ENCODE measurements around the gene ZNF281. TPM values are rescaled to one million over a fixed set of nuclear protein-coding genes. Genes with fewer than 3 reads are reported as not detected.
"Not testable (repeated sequence)": the region's sequence is repeated elsewhere in the genome, so short reads cannot be mapped to it uniquely, and the experiment has no call there.

ZNF281 gene
- polyA plus RNA-seq, 4 donors = 1.6 to 16.6 (median 3.3) TPM

DNA sequence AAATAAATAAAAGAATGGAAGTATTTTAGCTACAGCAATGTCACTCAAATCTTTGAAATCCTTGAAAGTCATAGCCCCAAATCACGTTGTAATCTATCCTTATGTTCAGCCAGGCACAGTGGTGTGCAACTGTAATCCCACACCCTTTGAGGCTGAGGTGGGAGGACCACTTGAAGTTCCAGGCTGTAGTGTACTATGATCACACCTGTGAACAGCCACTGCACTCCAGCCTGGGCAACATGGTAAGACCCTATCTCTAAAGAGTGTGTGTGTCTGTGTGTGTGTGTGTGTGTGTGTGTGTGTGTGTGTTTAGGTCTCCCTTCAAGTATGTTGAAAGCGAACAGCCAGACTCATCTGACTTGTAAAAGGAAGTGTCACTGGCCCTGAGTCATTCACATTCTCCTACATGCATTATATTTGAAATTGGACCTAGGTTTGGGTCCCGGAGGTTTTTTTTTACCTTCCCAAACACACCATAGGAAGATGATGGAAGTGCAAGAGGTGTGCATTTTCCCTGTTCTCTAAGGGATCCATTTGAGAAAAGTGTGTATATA, 50.1 kb downstream of the ZNF281 start:
- Histone ChIP-seq H3K9me3 (ENCODE audit: control insufficient read depth in 2 of 2, insufficient read depth in 1 of 2, low read depth in 1 of 2, low read length in 1 of 2) (no peaks in the 10 kb centered on the region), H3K4me3 (ENCODE audit: low read depth in 1 of 3, low read length in 3 of 3) (no peak overlapping the region), H3K27ac (ENCODE audit: low read depth in 1 of 3, low read length in 2 of 3) (no peak overlapping the region), H3K36me3 (ENCODE audit: control insufficient read depth in 3 of 3, insufficient read depth in 2 of 3, low read depth in 1 of 3, low read length in 3 of 3) (no peaks in the 10 kb centered on the region), H3K27me3 (ENCODE audit: control insufficient read depth in 3 of 3, insufficient read depth in 3 of 3, low read length in 3 of 3) (no peaks in the 10 kb centered on the region), H3K4me1 (ENCODE audit: control insufficient read depth in 3 of 3, insufficient read depth in 2 of 3, low read depth in 1 of 3, low read length in 2 of 3) (no peaks in the 10 kb centered on the region)
- DNase-seq (no peak), FAIRE-seq (no peak)
- WGBS, 3 donors = 71 to 78% (median 73%) methylated on average over 3 of the region's 3 CpGs

- H3K4me1 ChIP-seq (ENCODE audit: control insufficient read depth in 3 of 3, insufficient read depth in 2 of 3, low read depth in 1 of 3, low read length in 2 of 3); H3K27me3 ChIP-seq (ENCODE audit: control insufficient read depth in 3 of 3, insufficient read depth in 3 of 3, low read length in 3 of 3); FAIRE-seq; H3K4me3 ChIP-seq (ENCODE audit: low read depth in 1 of 3, low read length in 3 of 3); H3K27ac ChIP-seq (ENCODE audit: low read depth in 1 of 3, low read length in 2 of 3); H3K36me3 ChIP-seq (ENCODE audit: control insufficient read depth in 3 of 3, insufficient read depth in 2 of 3, low read depth in 1 of 3, low read length in 3 of 3); DNase-seq; H3K9me3 ChIP-seq (ENCODE audit: control insufficient read depth in 2 of 2, insufficient read depth in 1 of 2, low read depth in 1 of 2, low read length in 1 of 2): not testable (repeated sequence)
- 78 to 81% (median 79%) methylated on average over 6 of the region's 6 CpGs for WGBS, 3 donors
Measured at GRCh38 chr1:200357925-200358324, 51.9 kb downstream of the ZNF281 start.

DNA sequence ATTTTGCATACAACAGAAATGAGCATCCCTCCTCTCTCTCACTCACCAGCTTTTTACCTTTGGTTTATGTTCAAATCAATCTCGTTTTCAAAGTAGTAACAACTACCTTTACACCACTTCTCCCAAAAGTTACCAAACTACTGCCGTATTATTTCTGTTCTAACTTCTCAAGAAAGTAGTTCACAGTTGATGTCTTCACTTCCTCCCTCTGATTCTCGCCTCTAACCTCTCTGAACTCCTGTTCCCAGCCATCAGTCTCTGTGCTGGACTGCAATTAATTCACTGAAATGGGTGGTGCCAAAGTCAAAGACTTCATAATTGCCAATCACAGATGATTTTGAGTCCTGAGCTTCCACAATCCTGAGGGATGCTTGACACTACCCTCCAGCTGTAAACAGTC, 54.0 kb downstream of the ZNF281 start:
- WGBS, 3 donors = 73 to 77% (median 74%) methylated on average over 3 of the region's 3 CpGs
- H3K27me3 ChIP-seq (ENCODE audit: control insufficient read depth in 3 of 3, insufficient read depth in 3 of 3, low read length in 3 of 3) = no peaks in the 10 kb centered on the region
- FAIRE-seq = no peak
- no peak for DNase-seq
- H3K4me1 ChIP-seq (ENCODE audit: control insufficient read depth in 3 of 3, insufficient read depth in 2 of 3, low read depth in 1 of 3, low read length in 2 of 3) = peaks cover 0 to 4% (median 4%) of the 10 kb centered on the region in 3 donors
- no peaks in the 10 kb centered on the region for H3K9me3 ChIP-seq (ENCODE audit: control insufficient read depth in 2 of 2, insufficient read depth in 1 of 2, low read depth in 1 of 2, low read length in 1 of 2)
- no peak overlapping the region for H3K27ac ChIP-seq (ENCODE audit: low read depth in 1 of 3, low read length in 2 of 3)
- no peaks in the 10 kb centered on the region for H3K36me3 ChIP-seq (ENCODE audit: control insufficient read depth in 3 of 3, insufficient read depth in 2 of 3, low read depth in 1 of 3, low read length in 3 of 3)
- H3K4me3 ChIP-seq (ENCODE audit: low read depth in 1 of 3, low read length in 3 of 3) = no peak overlapping the region

Other genes with a start within 250 kb of the ZNF281 start
- 1 to 10 TPM in 2 of 4 donors, under 1 TPM in 1, not detected in 1; 0.22 to 2.8 (median 1.9) TPM for gene KIF14, start 210.7 kb upstream of the ZNF281 start, polyA plus RNA-seq